Uterus (tissue), 4 donors: ENCODE data around the gene USP7. TPM values are rescaled to one million over a fixed set of nuclear protein-coding genes. Genes with fewer than 3 reads are reported as not detected.

Experiments used
- DNase-seq, 2 donors: peaks; one replicate each; pipeline ENCODE4 v3.0.0-alpha.2; 2019 to 2020
- H3K27ac ChIP-seq, 2 donors: fragments of 200-600 bp; sonication (generic); 1 replicate in 1 of 2; 2 replicates in 1 of 2; pipeline ENCODE4 v1.5.1; 2016 to 2018
- H3K27me3 ChIP-seq, 2 donors: fragments of 200-600 bp; sonication (generic); one replicate each; pipeline ENCODE4 v1.5.1; 2018 to 2019; ENCODE audit warnings: control low read depth in 1 of 2
- H3K36me3 ChIP-seq, 2 donors: fragments of 200-600 bp; sonication (generic); one replicate each; pipeline ENCODE4 v1.5.1; 2019; ENCODE audit warnings: control low read depth in 1 of 2
- H3K4me1 ChIP-seq, 2 donors: fragments of 200-600 bp; sonication (generic); one replicate each; pipeline ENCODE4 v1.5.1; 2018 to 2019; ENCODE audit warnings: control low read depth in 1 of 2
- H3K4me3 ChIP-seq, 2 donors: fragments of 200-600 bp; sonication (generic); 1 replicate in 1 of 2; 2 replicates in 1 of 2; pipeline ENCODE4 v1.5.1; 2018 to 2019; ENCODE audit warnings: mild to moderate bottlenecking in 1 of 2
- H3K9me3 ChIP-seq, 2 donors: fragments of 200-600 bp; sonication (generic); one replicate each; pipeline ENCODE4 v1.5.1; 2019; ENCODE audit warnings: control low read depth in 1 of 2
- CTCF ChIP-seq, 4 experiments: fragments of 200-600 bp in 2 of 4; fragments of 450-650 bp in 2 of 4; sonication (generic) in 2 of 4; IDR thresholded peaks; one replicate each; pipeline ENCODE4 v1.5.1; 2016 to 2019; ENCODE audit warnings: antibody characterized with exemption in 4 of 4, mild to moderate bottlenecking in 2 of 4, moderate library complexity in 1 of 4
- POLR2A ChIP-seq, 2 donors: fragments of 450-650 bp; IDR thresholded peaks; one replicate each; pipeline ENCODE4 v1.6.1; 2016; ENCODE audit warnings: antibody characterized with exemption in 2 of 2, mild to moderate bottlenecking in 1 of 2, moderate library complexity in 1 of 2
- intact Hi-C: fragments of 100-400 bp; cut with DNase I; formaldehyde crosslinking; loops from one replicate; pipeline ENCODE4 v1.15.1; 2023; ENCODE audit warnings: low total_unique reads
- total RNA-seq, 4 donors: library from RNA; depleted of rRNA in 3 of 4; stranded (reverse); fragments of >200 nt in 3 of 4; gene quantifications; one replicate each; pipeline versions ENCODE4 v1.1.0 to v1.2.4, GENCODE V29; 2014 to 2023
- donor health status: DM: yes; HTN: yes; CAD: no.

The USP7 gene
- total RNA-seq, 4 donors from 2014 or later: 20.9 to 223 (median 122) TPM

- intact Hi-C loops: no loop called here
- TF ChIP-seq CTCF (IDR thresholded peaks at IDR 0.05) (no peak), POLR2A (IDR thresholded peaks at IDR 0.05) (no peak)
- Histone ChIP-seq H3K4me1 (no peaks in the 10 kb centered on the region), H3K9me3 (no peaks in the 10 kb centered on the region), H3K4me3 (no peak overlapping the region), H3K27me3 (no peaks in the 10 kb centered on the region), H3K27ac (no peak overlapping the region), H3K36me3 (no peaks in the 10 kb centered on the region)
- no peak for DNase-seq
Measured at GRCh38 chr16:8925455-8925854, 38.3 kb downstream of the USP7 start.

- H3K27ac ChIP-seq: no peak overlapping the region
- intact Hi-C loops: no loop called here
Measured at GRCh38 chr16:8924214-8924613, 39.5 kb downstream of the USP7 start.

GRCh38 chr16:8923199-8923598, 40.5 kb downstream of the USP7 start:
- Histone ChIP-seq H3K27ac (no peak overlapping the region), H3K4me3 (no peak overlapping the region), H3K9me3 (no peaks in the 10 kb centered on the region), H3K36me3 (no peaks in the 10 kb centered on the region), H3K27me3 (no peaks in the 10 kb centered on the region), H3K4me1 (no peaks in the 10 kb centered on the region)
- TF ChIP-seq POLR2A (IDR thresholded peaks at IDR 0.05) (no peak), CTCF (IDR thresholded peaks at IDR 0.05) (no peak)
- no peak for DNase-seq
- intact Hi-C loops: no loop called here

More at GRCh38 chr16:8924214-8924613, 39.5 kb downstream of the USP7 start:
- DNase-seq: no peak
- TF ChIP-seq POLR2A (IDR thresholded peaks at IDR 0.05): no peak
- no peaks in the 10 kb centered on the region for H3K9me3 ChIP-seq
- H3K4me1 ChIP-seq: no peaks in the 10 kb centered on the region
- no peak overlapping the region for H3K4me3 ChIP-seq
- H3K36me3 ChIP-seq: no peaks in the 10 kb centered on the region
- H3K27me3 ChIP-seq: no peaks in the 10 kb centered on the region

GRCh38 chr16:8921347-8921984, 42.2 kb downstream of the USP7 start:
- intact Hi-C loops: no loop called here
- TF ChIP-seq POLR2A (IDR thresholded peaks at IDR 0.05) (no peak), CTCF (IDR thresholded peaks at IDR 0.05) (no peak)
- DNase-seq: no peak
- Histone ChIP-seq H3K4me1 (no peaks in the 10 kb centered on the region), H3K27me3 (no peaks in the 10 kb centered on the region), H3K36me3 (no peaks in the 10 kb centered on the region), H3K27ac (no peak overlapping the region), H3K4me3 (no peak overlapping the region), H3K9me3 (no peaks in the 10 kb centered on the region)

GRCh38 chr16:8920645-8921346, 42.9 kb downstream of the USP7 start:
- no peaks in the 10 kb centered on the region for H3K36me3 ChIP-seq
- no peak for DNase-seq
- H3K4me3 ChIP-seq: no peak overlapping the region
- H3K9me3 ChIP-seq: no peaks in the 10 kb centered on the region
- intact Hi-C loops: no loop called here
- H3K4me1 ChIP-seq: no peaks in the 10 kb centered on the region
- TF ChIP-seq CTCF (IDR thresholded peaks at IDR 0.05) (no peak), POLR2A (IDR thresholded peaks at IDR 0.05) (no peak)
- no peaks in the 10 kb centered on the region for H3K27me3 ChIP-seq
- no peak overlapping the region for H3K27ac ChIP-seq
